ENCODE results near the gene NAA20.
"Not testable (repeated sequence)": the region's sequence is repeated elsewhere in the genome, so short reads cannot be mapped to it uniquely, and the experiment has no call there.

NAA20 gene

DNA sequence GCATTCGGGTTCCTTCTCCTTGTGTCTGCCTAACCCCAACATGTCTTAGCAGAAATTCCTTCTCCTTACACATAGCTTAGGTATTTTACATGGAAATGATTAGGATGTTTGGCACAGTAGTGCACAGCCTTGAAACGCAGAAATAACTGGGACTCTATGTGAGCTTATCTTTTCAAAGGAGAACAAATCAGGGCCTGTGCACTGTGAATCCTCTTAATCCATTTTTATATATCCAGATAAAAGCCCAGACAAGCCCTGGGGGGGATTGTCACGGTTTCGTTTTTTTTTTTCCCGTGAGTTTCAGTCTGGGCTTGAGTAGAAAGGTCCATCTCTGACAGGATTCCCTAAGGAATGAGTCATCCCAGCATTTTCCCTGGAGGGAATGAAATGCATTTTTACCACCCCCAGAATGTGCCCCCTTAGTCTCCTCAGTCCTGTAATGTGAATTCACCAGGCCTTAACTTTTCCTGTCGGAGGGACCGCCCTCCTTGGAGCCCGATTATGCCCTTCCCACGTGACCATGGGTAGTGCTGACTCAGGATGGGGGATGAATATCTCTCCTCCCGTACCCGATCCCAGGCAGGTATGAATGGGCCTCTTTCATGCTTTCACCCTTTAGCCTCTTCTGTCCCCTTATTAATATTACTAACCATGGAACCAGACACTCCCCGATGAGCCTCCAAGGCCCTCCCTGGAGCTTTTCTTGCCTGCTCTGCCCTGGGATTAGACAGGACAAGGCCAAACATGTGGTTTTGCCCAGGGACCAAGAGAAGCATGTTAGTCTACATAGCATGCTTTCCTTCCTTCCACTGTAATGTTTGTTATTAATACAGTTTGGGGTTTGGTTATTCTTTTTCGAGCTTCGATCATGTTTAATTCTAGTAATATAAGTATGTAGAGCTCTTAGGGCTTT lies 23.9 kb upstream of the NAA20 start:
- no peak for DNase-seq

DNA sequence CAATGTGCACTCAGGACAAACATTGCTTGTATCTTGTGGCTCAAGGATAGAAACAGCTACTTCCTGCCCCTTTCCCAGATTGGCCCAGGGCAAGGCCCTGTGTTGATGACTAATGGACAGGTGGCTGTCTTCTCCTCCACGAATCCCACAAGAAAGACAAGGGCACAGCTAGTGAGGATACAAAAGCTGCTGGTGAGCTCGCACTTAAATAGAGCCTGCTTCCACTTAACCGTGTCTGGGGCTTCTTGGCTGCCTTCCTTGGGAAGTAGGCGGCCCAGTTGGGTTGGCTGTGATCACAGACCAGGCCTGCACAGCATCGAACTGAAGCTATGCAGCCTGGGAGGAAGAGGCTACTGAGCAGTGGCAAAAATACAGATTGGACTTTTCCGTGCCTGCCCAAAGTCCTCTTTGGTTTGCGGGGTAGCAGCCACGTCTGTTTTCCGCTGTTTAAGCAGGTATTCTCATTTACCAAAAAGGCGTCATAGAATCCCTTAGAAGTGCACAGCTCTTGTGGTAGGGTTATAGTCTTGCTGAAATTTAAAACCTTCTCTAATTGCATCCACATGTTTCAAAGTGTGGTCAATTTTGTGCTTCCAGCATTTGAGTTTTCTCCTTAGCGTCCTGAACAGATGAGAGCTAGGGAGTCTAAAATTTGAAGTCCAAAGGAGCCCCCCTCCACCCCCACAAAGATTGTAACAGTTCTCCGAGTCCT lies 23.0 kb upstream of the NAA20 start:
- DNase-seq, result no peak

DNA sequence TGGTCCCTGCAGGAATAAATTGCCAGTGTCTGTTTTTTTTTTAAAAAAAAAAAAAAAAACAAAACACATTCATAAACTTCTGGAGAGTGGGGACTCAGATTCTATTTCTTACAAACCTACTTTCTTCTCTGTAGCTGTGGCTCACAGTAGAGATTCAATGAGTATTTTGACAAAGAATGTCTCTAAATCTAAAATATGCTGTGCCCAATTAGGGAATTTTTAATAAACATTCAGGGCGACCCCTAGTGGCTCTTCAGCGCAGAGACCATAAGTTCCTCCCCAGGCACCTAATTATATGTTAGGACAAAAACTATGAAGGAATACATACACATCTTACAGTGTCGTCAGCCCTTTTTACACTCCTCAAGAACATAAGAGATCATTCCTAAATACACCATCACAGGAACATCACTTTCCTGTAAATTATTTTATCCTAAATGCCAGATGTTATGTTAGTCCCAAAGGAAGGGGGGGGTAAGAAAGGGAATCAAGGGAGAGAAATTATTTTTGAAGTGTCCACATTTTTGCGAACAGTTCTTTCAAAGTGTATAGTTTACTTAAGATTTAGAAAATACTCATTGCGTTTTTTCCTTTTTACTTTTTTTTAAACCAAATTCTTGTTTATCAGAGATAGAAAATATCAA lies 21.8 kb upstream of the NAA20 start:
- DNase-seq, result peak; percentile 19

DNA sequence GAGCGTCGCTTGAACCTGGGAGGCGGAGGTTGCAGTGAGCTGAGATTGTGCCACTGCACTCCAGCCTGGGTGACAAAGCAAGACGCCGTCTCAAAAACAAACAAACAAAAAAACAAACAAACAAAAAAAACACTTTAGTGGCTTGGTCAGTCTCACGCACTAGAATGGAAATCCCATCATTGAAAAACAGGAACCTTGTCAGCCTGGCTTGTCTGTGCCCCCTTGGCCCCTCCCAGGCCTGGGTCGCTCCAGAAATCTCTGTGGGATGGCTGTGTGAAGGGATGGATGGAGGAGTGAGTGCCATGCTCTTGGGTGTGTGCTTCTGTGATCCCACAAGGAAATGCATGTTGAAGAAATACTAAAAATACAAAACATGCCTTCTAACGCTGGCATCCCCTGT lies 20.9 kb upstream of the NAA20 start:
- no peak for DNase-seq

DNA sequence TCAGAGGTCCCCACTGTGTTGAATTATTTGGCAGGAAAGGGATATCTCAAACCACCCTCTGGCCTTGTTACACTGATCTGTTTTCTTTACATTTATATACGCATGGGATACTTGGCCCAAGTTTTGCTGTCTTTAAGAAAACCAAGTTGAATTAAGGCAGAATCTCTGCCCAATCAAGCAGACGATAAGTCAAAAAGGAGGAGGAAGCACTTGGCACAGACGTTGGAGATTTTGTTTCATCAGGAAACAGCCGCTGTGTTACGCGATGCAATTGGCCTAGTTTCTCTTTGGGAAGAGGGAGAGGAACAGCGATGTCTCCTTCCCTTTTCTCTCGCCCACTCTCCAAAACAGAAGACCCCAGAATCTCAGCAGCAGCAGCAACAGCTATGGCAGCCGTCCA lies 20.2 kb upstream of the NAA20 start:
- DNase-seq, result no peak

DNA sequence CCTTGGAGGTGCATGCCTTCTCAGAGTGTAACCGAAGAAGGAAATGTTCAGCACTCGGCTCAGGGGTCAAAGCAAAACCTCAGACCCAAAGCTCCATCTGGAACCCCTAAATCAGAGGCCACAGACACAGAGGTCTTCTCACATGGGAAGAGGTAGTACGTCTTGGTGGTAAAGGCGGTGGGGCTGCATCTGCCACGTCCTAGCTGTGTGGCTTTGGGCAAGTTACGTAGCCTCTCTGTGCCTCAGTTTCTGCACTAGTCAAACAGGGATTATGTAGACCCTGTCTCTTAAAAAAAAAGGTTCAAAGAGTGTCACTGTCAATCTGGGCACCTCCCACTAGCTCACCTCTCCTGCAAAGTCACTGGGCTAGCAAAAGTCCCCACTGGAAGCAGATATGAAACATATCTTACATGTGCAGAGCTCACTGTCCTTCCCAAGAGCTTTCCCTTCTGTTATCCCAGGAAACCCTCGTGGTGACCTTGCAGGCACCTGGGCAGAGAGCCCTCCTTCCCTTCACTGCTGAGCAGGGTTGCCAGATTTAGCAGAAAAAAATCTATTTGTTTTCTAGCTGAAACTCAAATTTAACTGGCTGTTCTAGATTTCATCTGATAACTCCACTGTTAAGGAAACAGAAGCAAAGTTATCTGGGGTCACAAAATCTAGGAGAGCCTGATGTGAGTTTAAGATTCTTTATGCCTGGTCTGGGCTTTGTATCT lies 18.0 kb upstream of the NAA20 start:
- DNase-seq, result no peak

DNA sequence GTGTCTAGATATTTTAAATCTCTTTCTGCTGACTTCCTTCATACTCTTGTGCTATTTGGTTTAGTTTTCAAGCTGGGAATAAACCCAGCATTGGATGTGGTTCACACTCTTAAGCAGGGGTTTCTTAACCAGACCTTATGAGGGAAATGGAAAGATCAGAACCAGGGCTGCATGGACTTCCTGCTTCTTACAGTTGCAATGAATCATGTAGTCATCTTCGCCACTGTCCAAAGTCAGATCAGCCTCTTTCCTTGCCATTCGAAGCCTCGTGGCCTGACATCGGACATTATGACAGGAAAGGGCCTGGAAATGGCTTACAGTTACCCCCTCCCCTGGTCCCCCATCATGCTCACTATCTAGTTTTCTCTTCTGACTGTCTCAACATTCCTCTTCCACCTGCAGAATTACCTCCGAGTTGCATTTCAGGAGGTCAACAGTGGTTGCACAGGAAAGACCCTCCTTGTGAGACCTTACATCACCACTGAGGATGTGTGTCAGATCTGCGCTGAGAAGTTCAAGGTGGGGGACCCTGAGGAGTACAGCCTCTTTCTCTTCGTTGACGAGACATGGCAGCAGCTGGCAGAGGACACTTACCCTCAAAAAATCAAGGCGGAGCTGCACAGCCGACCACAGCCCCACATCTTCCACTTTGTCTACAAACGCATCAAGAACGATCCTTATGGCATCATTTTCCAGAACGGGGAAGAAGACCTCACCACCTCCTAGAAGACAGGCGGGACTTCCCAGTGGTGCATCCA lies 16.8 kb upstream of the NAA20 start:
- no peak for DNase-seq

DNA sequence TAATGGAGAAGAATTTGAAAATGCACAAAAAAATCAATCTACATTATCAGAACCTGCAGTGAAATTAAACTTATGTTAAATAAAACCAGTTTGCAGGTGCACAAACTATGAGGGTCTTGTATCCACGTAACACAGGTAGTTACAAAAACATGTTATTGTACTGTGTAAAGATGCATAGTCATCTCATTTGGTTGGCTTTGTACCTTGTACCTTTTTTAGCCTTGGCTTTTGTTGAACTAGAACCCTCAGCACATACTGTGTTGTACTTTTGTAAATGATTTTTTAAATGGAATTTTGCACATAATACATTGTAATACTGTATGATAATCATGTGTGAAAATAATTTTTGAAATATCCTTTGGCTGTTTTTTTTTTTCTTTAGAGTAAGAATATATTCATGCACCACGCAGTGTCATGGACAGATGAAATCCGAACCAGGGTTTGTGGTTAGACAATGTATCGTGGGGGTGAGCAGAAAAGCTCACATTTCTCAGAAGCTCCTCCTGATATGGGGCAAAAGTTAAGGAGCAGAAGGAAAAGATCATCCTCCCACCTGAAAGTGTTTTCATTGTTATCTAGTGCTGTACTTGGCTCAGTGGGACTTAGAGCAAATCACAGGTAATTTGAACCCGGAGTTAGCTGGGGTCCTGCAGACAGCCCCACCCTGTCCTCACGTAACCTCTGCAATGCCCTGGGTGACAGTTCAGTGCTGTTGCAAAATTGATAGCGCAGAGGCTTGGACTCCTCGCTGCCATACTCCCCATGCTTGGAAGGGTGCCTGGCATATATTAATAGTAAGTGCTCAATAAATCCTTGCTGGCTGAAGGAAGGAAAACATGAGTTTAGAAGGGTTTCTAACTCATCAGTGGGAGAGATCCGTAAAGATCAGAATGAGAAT lies 14.8 kb upstream of the NAA20 start:
- DNase-seq, result no peak

DNA sequence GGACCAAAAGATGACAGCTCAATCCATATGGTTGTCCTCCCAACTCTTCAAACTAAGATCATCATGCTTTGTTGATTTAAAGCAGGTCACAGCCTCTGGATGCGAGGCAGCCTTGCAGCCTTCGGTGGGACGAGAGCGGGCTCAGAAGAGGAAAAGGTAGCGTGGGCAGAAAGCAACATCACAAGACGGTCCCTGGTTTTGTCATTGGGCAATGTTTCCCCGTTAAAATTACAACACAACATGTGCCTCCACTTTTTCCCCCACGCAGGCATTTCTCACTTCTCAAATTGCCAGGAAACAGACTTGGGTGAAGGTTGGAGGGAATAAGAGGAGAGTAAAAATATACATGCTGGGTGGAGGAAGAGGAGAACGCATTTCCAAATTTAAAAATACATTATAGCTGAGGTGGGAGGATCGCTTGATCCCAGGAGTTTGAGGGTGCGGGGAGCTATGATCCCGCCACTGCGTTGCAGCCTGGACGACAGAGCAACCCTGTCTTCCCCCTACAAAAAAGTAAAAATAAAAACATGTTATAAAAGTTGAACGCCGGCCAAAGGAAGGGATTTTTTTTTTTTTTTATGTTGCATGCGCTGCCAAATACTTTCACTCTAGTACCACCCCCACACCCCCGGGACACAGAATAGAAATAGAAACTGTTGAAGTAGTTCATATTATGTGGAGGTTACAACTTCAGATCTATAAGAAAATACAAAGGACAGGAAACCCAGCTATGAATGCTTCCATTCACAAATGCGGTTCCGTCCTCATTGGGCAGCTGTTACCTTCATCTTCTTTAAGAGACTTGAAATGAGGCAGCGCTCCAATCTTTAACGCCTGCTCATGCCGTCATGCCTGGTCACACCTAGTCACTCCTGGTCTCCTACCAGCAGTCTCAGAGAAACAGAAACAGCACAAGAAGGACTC lies 13.9 kb upstream of the NAA20 start:
- no peak for DNase-seq

DNA sequence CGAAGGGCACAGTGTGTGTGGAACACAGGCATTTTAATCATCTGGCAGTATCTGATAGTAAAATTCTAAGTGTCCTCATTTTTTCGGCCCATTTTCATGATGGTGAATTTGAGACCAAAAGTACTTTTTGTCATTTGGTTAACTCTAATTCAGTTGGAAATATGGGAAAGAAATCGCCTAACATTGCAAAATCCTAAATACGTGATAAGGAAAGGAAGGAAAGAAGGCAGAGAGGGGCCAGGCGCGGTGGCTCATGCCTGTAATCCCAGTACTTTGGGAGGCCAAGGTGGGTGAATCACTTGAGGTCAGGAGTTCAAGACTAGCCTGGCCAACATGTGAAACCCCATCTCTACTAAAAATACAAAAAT lies 13.2 kb upstream of the NAA20 start:
- DNase-seq, result not testable (repeated sequence)

DNA sequence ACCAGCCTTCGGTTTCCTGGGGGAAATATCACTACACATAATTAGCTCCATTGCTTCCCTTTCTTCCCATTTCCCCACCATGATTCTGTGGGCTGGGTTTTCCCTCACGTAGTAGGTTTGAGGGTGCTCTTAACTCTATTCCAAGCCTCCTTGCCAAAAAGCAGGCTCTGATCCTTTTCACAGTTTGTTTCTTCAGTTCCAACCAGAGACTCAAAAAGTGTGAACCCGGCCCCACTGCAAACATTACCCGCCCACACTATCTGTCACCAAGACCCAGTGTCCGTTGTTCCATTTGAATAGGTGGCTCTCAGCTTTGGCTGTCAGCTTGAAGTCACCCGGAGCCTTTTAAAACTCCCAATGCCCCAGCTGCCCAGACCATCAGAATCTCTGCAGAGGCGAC lies 11.8 kb upstream of the NAA20 start:
- DNase-seq, result no peak

DNA sequence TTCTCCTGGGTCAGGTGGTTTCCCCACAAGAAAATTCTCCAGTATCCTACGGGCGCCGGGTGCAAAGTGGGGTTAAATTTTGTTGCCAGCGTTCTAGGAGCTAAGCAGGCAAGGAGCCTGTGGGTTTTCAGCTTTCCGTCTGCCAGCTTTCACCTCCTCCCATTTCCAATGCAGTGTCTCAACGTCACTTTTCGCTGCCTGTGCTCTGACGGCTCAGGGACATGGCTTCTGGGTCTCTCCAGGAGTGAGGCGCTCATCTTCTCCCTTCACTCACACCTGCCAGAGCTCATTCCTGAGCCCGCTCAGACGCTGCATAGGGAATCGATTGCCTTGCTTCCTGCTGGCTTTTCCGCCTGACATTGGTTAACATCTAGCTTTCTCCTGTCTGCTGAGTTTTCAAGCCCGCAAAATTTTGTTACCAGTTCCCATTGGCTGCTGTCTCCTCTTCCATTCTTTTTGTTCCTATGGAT lies 7.3 kb upstream of the NAA20 start:
- peak; percentile 40 for DNase-seq

DNA sequence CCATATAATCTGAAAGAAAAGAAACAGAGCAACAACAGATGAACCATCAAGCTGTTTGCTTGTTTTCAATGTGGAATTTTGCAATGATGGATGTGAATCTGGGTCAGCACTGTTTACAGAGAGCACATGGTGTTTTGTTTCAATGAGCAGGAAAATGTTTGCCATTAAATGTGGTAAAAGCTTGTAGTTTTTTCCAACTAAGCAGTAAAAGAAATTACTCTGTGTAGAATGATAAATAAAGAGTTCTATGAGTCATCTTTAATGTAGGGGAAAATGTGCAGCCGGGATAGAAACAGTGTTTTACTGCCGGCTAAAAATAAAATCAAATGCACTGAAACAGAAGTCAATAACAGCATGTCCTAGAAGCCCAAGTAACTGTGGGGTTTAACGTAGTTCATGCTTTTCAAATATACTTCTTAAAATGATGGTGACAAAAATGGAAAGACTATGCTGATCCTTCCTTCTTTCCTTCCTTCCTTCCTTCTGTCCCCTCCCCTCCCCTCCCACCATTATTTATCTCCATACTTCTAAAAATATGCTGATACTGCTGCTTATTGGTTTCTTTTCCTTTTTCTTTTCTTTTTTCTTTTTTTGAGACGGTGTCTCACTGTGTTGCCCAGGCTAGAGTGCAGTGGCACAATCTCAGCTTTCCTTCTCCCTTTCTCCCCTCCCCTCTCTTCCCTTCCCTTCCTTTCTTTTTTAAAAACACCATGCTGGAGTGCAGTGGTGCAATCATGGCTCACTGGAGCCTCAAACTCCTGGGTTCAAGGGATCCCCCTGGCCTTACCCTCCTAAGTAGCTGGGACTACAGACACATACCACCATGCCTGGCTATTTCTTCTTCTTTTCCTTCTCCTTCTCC lies 6.3 kb upstream of the NAA20 start:
- peak; percentile 22 for DNase-seq

DNA sequence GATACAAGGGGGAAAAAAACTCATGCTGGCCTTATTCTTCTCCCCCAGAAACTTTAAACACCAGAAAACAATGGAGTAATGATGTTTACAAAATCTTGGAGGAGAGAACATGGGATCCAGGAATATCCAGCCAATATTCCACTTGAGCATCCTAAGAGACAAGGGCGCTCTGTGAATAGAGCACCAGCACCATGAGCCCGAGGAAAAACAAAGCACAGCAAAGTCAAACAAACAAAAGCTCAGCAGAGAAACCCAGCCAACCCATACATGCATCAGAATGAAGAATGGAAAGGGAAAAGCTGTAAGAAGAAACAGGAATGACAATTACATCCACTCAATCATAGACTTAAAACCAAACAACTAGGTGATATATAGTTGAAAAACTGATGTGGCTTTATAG lies 4.6 kb upstream of the NAA20 start:
- DNase-seq, result no peak

DNA sequence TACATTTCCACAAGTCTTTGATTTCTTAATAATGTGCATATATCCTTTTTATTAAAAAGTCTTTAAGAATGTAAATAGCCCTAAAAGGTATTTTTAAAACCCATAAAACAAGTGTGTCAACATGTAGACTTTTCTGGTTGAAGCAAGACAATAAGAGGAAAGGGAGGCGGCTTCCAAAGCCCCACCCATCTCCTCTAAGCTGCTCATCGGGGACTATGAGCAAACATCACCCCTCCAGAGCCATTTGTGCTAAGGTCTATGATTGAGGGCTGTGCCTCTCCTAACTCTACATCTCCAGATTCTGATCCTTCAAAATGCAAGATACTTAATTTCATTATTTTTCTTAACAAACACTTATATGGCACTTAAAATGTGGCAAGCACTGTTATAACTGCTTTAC lies 2.5 kb upstream of the NAA20 start:
- DNase-seq, result no peak

DNA sequence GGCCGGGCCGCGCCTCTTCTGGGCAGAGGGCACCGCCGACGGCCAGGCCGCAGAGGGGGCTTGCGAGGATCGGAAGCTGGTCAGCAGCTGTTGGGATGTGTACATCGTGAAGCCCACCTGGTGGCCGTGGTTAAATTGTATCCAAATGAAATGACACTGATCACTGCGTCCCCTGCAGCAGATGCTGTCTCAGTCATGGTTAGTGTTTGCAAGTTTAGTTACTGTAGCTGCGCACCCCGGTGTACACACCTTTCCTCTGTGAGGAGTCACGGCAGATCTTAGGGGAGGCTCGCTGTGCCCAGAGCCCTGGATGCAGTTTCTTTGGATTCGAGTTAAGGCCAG lies 653 bp downstream of the NAA20 start:
- no peak for DNase-seq

DNA sequence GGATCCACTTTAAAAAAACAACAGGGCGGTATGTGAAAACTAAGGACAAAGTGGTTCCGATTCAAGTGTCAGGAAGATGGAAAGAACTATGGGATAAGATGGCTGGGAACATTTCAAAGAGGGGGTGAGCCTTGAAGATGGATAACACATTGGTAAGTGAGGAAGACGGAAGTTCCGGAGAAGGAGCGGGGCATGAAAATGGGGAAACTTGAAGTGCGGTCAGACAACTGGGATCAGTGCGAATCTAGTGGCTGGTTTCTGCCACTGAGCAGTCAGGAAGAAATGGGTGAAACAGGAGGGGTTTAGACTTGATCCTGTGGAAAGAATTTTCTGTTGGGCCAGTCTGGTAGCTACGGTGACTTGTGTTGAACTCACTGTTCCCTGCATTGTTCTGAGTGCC lies 1.2 kb downstream of the NAA20 start:
- DNase-seq, result no peak

DNA sequence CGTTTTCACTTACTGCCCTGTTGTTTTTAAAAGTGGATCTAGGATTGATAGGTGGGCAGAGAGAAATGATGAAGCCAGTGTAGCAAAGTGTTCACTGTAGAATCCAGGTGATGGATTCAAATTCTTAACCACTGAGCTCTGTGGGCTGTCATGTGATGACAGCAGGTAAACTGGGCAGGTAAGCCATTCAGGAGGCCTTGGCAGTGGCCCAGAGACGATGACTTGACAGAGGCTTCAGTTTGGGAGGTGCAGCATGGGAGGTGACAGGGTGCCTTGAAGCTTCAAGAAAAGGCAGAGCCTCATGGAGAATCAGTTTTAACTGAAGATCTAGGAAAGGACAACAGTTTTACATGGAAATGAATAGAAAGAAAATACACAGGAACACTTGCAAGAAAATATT lies 2.0 kb downstream of the NAA20 start:
- no peak for DNase-seq

DNA sequence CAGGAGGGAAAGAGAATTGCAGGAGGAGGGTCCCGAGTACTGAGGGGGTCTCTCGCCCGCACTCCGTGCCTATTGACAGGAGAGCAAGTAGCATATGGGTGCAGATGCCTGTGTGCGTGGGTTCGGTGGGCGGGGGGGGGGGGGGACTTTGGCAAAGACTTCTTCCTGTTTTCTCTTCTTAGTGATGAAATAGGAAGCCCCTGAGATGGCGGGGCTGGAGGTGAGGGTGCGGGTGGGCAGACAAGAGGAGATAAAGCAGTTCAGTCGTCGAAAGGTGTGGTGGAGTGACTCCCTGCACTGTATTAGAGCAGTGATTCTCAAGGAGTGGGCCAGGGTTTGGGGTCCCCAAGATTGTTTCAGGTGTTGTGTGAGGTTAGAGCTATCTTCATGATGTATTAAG lies 3.7 kb downstream of the NAA20 start:
- DNase-seq, result no peak

Measured in NCI-H1092 (cell line).